K562 (cell line): ENCODE data around the gene SPTBN5. TPM values are rescaled to one million over a fixed set of nuclear protein-coding genes. Genes with fewer than 3 reads are reported as not detected.

Experiments
- GATAD2A ChIP-seq: fragments of 450-650 bp; IDR thresholded peaks from 2 replicates; pipeline ENCODE4 v1.6.1; 2017
- NR2C1 ChIP-seq, 2 experiments: fragments of 450-650 bp; IDR thresholded peaks; 2 replicates each; pipeline ENCODE4 v1.6.1; 2017; ENCODE audit warnings: mild to moderate bottlenecking in 2 of 2, antibody characterized with exemption in 1 of 2, inconsistent platforms in 1 of 2, missing compliant biosample characterization in 1 of 2, missing genetic modification characterization in 1 of 2
- SMAD2 ChIP-seq: fragments of 150-350 bp; IDR thresholded peaks from 2 replicates; pipeline ENCODE4 v1.6.1; 2014; ENCODE audit warnings: low read depth, mild to moderate bottlenecking, low read length
- ZNF217 ChIP-seq: sonication (generic); formaldehyde crosslinking; IDR thresholded peaks from 2 replicates; pipeline ENCODE4 v1.8.0; 2022; ENCODE audit warnings: mild to moderate bottlenecking, missing genetic modification reagents
- ZNF436 ChIP-seq: fragments of 250-450, 450-650 bp; sonication (Bioruptor Pico); formaldehyde crosslinking; IDR thresholded peaks from 2 replicates; pipeline ENCODE4 v1.7.0; 2020; ENCODE audit warnings: mild to moderate bottlenecking
- polyA plus RNA-seq, 8 experiments: library from polyadenylated mRNA; depleted of rRNA in 4 of 8; stranded (reverse) in 5 of 8; unstranded in 3 of 8; fragments of >200 nt; fragmentation: Nextera tagmentation in 2 of 8; fragmentation: Illumina TruSeq in 1 of 8; extraction: Ambion mirVana in 2 of 8; extraction: Trizol in 1 of 8; gene quantifications; 2 replicates each; pipeline versions ENCODE4 v1.2.1 to v1.2.3, GENCODE V29; 2011 to 2014; ENCODE audit warnings: inconsistent platforms in 1 of 8, missing spikeins in 1 of 8
- total RNA-seq, 7 experiments: library from RNA; depleted of rRNA in 6 of 7; stranded (reverse); fragments of >200 nt in 6 of 7; fragmentation: Illumina TruSeq in 2 of 7; extraction: Trizol in 2 of 7; gene quantifications; 2 replicates each; pipeline versions ENCODE4 v1.2.1 to v1.2.3, GENCODE V29; 2011 to 2021; ENCODE audit warnings: low replicate concordance in 1 of 7
- TF ChIP-seq, protein P1 (sequence below): fragments of 150-350 bp; conservative IDR thresholded peaks from 2 replicates; pipeline ENCODE4 v1.6.1; 2014; ENCODE audit warnings: low read length
- TF ChIP-seq, protein P2 (sequence below): fragments of 450-650 bp; formaldehyde crosslinking; conservative IDR thresholded peaks from 2 replicates; pipeline ENCODE4 v1.4.0; 2022; ENCODE audit warnings: mild to moderate bottlenecking, missing genetic modification characterization

The SPTBN5 gene
- total and polyA plus RNA-seq, 9 of the 15 experiments (the other 6 are each of a cell fraction or from before 2014, with no cell fraction given): 0.02 TPM; not detected in 8

DNA sequence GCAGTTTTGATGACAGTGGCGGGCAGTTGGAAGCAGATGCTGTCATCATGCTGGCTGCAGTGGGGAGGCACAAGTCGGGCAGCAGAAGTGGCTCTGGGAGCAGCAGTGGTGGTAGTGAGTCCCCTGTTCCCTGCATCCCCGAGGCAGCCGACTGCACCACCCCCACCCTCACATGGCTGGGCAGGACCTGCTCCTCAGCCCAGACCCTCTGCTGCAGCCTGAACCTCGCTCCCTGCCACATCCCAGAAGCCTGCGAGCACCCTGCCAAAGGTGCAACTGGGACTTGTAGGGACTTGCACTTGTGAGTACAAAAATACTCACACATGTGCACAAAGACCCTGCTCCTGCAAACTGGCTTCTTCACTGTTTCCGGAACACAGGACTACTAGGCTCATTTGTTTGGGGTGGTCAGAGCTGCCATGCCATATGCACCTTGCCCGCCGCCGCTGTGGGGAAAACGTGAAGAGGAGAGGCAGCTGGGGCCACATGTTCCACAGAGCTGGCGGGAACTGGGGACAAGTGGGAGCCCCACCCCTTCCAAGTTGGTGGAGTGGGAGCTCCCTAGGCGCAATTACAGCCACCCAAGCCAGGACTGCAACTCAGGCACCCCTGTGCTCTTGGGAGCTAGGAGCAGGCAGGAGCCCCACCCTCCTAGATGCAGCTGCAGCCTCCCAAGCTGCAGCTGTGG is 63.8 kb downstream of the SPTBN5 start (continued):
- TF ChIP-seq, protein P1, sequence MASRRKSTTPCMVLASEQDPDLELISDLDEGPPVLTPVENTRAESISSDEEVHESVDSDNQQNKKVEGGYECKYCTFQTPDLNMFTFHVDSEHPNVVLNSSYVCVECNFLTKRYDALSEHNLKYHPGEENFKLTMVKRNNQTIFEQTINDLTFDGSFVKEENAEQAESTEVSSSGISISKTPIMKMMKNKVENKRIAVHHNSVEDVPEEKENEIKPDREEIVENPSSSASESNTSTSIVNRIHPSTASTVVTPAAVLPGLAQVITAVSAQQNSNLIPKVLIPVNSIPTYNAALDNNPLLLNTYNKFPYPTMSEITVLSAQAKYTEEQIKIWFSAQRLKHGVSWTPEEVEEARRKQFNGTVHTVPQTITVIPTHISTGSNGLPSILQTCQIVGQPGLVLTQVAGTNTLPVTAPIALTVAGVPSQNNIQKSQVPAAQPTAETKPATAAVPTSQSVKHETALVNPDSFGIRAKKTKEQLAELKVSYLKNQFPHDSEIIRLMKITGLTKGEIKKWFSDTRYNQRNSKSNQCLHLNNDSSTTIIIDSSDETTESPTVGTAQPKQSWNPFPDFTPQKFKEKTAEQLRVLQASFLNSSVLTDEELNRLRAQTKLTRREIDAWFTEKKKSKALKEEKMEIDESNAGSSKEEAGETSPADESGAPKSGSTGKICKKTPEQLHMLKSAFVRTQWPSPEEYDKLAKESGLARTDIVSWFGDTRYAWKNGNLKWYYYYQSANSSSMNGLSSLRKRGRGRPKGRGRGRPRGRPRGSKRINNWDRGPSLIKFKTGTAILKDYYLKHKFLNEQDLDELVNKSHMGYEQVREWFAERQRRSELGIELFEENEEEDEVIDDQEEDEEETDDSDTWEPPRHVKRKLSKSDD: no peak
- no peak for TF ChIP-seq ZNF217 (CRISPR knock-in tag)
- TF ChIP-seq SMAD2: no peak
- TF ChIP-seq NR2C1 (IDR thresholded peaks at IDR 0.05): no peak
- no peak for TF ChIP-seq NR2C1 (tag; IDR thresholded peaks at IDR 0.05)
- no peak for TF ChIP-seq GATAD2A
- TF ChIP-seq, protein P2, sequence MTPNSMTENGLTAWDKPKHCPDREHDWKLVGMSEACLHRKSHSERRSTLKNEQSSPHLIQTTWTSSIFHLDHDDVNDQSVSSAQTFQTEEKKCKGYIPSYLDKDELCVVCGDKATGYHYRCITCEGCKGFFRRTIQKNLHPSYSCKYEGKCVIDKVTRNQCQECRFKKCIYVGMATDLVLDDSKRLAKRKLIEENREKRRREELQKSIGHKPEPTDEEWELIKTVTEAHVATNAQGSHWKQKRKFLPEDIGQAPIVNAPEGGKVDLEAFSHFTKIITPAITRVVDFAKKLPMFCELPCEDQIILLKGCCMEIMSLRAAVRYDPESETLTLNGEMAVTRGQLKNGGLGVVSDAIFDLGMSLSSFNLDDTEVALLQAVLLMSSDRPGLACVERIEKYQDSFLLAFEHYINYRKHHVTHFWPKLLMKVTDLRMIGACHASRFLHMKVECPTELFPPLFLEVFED: no peak
- no peak for TF ChIP-seq ZNF436 (CRISPR knock-in tag)
